Testis (tissue), 2 donors: ENCODE measurements around the gene SLC38A10.

Source experiments
- CTCF ChIP-seq, 3 experiments: fragments of 450-650 bp in 2 of 3; fragments of 200-600 bp in 1 of 3; sonication (generic) in 1 of 3; IDR thresholded peaks; one replicate each; pipeline ENCODE4 v1.5.1; 2016 to 2019; ENCODE audit warnings: antibody characterized with exemption in 3 of 3, mild to moderate bottlenecking in 2 of 3, moderate library complexity in 1 of 3
- POLR2A ChIP-seq: fragments of 450-650 bp; IDR thresholded peaks from one replicate; pipeline ENCODE4 v1.6.1; 2017; ENCODE audit warnings: antibody characterized with exemption, mild to moderate bottlenecking, moderate library complexity

GRCh38 chr17:81259058-81259605 lies 36.0 kb downstream of the SLC38A10 start:
- TF ChIP-seq CTCF (IDR thresholded peaks at IDR 0.05) (no peak), POLR2A (no peak)
